GM18907 (cell line): Measurements from ENCODE around the gene TMEM144.

Experiments
- ATAC-seq: cut with Tn5 transposase; IDR thresholded peaks from one replicate; pipeline ENCODE4 v1.9.1; 2021; ENCODE audit warnings: mild to moderate bottlenecking, moderate library complexity; ENCODE audit not compliant: unreplicated experiment

Gene TMEM144

DNA sequence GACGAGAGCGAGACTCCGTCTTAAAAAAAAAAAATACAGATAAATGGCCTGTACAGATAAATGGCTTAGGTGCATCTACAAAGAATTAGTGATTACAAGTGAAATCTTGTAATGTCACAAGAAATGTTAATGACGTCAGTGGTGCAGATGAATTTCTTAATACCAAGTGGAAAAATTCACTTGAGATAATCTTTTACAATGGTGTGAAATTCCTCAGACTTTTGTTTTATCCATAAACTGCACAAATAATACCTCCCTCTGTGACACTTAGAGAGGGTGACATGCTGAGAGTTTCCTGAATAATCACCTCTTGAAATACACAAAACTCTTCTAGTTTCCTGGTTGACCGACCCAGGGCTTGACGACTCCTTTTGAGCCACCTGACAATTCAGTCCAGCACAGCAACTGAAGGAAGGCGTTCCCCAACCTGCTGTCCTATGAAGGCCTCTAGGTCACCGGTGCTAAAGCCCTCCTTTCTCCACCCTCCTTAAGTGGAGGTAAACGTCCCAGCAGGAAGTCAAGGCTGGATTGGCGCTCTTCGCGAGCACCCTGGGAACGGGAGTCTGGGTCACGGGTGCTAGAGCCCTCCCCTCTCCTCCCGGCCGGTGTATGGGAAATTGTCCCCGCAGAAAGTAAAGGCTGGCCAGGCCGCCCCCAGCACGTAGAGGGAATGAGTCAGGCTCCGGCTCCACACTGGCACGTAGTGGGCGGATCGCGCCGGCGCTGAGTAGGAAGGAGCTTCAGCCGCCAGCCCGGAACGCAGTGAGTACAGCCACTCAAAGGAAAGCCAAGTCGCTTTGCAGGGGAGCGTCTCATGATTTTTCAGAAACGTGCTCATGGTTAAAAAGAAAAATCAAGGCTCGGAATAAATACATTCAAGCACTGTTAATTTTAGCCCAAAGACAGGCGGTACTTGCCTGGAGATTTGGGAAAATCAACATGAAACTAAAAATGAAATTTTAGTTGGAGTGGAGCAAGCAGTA lies at the start of gene TMEM144:
Gene TMEM144 (plus strand): TSS at position 662 of the 983 bp plus-strand sequence. CDS start 2,182 bp downstream, outside the sequence.
- peak; percentile 98 for ATAC-seq

GRCh38 chr4:158161551-158162354 lies 48.5 kb upstream of the TMEM144 start:
- ATAC-seq: no peak

DNA sequence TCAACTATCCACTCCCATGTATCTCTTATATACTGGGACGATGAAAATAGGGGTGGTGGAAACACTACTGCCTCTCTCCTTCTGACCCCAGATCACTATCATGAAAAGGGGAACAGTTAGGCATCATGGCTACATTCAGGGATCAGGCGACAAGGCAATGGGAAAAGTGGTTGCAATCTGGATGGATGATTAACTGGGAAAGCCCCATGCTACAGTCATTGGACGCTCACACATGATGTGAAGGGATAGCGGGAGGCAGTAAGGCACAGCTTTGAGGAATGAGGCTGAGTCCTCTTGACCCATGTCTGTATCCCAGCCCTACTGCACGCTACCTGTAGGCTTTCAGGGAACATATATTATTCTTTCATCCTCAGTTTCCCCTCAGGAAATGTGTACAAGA lies 47.7 kb upstream of the TMEM144 start:
- ATAC-seq: no peak

GRCh38 chr4:158163941-158164767 lies 46.1 kb upstream of the TMEM144 start:
- ATAC-seq: no peak

DNA sequence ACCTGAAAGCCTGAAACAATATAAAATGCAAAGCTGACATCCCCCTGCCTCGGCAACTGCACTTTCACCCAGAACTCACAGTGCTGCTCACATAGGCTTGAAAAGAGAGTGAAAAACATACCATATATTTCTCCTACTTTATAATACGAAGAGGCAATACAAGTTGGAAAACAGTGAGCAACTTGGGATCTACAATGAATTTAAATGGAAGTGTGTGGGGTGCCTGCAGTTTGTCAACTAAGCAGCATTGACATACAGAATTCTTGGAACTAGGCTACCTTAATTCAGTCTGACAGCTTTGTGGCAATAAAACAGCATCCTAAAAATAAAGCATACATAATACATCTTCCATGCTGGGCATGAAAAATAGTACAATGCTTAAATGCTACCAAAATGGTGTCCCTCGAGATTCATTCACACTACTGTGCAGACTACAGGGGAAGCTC lies 45.5 kb upstream of the TMEM144 start:
- ATAC-seq: no peak

DNA sequence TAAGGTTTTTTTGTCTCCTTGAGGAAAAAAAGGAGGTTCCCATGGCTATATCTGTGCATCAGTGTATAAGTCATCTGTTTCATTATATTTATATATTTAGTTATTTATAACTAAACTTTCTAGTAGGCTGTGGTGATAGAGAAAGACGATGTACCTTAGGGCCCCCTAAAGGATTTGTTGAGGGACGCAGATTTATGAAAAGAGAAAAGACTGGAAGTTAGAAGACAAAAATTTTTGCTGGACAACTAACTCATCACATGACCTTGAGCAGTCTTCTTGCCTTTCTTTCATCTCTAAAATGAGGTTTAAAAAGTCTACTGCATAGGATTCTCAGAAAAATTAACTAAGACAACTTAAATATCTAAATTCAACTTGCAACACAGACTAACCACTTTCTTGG lies 43.6 kb upstream of the TMEM144 start:
- ATAC-seq: no peak

DNA sequence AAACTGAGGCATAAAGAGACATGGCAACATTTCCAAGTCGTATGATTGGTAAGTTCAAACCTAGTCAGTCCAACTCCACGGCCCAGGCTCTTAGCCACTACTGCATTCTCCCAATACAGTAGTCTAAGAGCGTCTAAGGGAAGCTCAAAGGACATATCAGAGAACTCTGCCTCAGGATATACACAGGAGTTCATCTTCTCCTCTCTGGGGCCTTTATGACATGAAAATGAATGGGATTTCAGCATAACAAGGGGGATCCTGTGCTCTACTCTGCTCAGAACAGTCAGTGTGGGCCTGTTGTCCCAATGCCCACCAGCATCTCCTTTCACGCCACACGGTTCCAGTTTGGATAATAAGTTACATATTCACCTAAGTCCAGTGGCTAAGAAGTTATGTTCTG lies 41.7 kb upstream of the TMEM144 start:
- ATAC-seq: no peak

DNA sequence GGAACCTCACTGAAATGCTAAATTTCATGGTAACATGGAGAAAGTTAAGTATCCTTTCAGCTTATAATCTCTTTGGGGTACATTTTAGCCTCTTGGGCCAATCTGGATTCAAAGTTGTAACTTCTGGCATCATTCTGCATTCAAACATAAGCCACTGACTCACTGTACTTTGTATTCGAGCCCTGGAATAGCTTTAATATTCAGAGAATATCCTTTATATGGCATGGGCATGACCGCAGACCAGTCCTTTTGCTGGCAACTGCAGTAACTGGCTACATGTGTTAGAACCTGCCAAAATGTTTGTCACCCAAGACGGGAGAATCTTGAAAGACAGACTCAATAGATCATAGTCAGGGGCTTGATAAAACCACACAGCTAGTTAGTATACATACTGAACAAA lies 40.8 kb upstream of the TMEM144 start:
- ATAC-seq: no peak

DNA sequence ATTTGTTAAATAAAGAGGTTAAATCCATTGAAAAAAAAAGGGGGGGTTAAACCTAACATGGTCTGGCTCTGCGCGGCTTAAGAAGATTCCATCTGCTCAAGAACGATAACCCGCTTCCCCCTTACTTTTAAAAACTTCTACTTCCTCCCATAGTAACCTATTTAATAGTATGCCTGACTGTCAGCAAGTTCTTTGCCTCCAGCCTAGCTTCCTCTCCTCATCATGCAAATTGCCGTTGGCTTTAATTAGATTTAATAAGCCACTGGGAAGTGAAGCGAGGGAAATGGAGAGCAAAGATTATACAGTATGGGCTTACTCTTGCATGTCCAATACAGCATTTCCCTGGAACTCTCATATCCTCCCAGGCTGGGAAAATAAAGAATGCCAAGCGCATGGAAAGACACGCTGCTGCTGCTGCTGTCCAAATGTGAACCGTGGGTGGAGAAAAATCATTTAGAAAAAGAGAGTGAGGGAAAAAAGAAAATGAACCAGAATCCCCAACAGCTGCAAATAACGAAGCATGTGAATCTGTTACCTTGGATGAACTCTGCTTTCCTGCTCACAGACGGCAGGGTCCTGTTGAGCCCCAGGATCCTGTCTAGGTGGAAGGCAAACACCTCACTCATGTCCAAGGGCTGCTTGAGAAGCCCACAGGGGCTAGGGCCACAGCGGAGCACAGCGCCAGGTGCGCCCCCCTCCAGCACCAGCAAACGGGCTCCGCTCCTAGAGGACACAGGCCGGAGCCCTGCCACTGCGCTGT lies 40.2 kb upstream of the TMEM144 start:
- no peak for ATAC-seq

DNA sequence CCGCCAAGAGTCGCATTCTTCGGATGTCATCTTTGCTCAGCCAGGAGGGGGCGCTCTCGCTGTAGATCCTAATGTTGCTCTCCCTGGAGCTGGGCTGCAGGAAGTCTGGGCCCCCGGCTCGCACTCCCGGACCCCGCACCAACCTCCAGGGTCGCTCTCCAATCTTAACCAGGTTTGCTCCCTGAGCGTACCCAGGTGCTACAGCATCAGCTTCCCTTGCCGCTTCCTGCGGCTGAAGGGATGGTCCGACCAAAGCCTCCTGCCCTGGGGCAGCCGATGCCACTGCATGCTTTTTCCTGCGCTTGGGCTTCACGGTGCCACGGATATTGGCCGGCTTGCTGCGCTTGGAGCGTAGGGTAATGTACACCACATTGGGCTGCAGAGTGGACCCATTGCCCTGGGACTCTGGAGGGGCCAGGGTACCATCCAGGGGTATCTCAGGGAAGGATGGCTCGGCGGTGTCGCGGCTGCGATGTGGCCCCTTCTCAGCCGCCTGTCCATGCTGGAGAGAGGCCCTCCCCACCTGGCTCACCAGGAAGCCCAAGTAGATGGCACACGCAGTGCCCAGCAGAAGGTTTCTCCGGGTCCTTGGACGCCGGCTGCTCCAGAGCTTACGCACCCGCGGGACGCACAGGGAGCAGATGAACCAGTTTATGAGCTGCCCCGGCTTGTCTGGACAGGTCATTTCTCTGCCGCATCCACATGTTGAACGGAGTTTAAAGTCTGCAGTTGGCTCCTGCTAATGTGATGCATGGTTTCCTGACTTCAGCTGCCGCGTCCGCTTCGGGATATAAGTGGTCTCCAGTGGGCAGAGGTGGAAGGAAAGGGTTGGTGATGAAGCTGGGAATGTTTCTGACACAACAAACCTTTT lies 39.4 kb upstream of the TMEM144 start:
- ATAC-seq: peak; percentile 36

DNA sequence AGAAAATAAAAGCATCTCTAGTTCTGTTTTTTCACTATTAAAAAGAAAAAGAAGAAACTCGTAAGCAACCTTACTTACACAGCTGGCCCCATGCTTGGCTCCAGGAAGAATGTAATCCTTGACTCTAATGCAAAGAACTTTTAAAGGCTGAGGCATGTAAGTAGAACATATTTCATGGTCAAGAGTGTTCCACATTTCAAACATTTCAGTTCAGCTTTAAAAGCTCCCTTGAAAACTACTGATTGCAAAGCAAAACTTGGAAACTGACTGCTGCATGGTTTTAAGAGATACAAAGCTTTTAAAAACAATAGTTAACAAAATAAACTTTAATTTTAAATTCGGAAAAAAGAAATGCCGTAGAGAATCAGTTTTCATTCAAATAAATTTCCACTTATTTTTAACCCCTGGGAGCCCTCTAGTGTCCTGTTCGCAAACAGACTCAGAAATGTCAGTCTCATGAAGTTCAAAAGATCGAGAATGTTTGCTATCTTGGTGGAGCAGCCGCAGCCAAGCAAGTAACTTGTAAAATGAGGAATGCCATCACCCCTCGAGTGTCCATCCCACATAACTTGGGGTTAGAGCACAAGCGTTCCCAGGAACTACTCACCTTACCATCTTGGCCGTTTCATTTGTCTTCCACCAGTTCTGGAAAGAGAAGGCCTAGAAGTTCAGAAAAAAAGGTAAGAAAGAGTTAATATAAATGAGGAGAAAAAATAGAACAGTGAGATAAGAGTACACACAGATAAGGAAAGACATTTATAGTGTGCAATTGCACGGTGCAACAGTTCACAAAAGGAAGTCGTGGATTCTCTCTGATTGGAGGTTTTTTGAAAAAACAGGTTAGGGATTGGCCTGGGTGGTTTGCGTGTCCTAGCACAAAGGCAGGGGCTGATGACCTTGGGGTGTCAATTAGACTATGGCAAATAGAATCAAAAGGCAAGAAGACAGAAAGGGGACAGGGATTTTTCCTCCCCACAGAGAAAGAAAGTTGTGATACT lies 37.7 kb upstream of the TMEM144 start, which contains the start of gene GASK1B:
Gene GASK1B (minus strand): TSS at position 765 of the 998 bp plus-strand sequence. CDS start 1,650 bp downstream, outside the sequence.
- peak; percentile 62 for ATAC-seq

GRCh38 chr4:158176108-158176507 lies 34.2 kb upstream of the TMEM144 start:
- ATAC-seq: no peak

GRCh38 chr4:158176776-158177175 lies 33.5 kb upstream of the TMEM144 start:
- ATAC-seq: no peak

DNA sequence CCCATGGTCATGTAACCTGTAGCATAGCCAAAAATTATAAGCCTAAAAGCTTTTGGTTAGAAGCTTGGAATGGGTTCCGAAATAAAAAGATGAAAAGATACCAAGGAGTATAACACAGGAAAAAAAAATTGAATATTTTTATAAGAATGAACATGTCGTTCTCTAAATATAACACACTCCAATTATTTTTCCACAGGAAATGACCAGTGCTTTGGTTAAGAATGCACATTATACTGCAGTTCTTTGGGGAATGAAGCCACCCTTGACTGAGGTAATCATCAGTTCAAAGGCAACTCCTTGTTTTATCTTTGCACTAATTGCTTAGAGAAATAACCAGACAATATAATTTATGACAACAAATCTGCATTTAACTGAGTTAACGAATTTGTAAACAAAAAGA lies 30.8 kb upstream of the TMEM144 start:
- no peak for ATAC-seq

DNA sequence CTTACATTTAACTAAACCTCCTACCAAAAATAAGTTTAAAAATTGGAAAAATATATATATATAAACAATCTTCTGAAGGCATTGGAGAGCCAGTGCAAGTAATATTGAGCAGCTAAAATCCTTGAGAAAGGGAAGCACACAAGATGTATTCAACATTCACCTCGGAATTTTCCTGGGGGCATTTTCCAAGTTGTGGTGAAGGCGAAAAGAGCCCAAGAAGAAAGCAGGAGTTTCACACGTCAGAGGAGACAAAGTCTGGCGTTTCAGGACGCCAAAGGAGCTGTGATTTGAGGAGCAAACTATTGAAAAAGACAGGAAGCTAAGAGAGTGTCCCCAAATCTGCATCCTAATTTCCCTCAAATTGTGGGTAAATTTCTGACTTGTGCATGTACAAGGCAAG lies 28.4 kb upstream of the TMEM144 start:
- no peak for ATAC-seq

- no peak for ATAC-seq
These were observed 27.6 kb upstream of the TMEM144 start for GRCh38 chr4:158182736-158183135.

GRCh38 chr4:158186815-158187214 lies 23.5 kb upstream of the TMEM144 start:
- no peak for ATAC-seq

DNA sequence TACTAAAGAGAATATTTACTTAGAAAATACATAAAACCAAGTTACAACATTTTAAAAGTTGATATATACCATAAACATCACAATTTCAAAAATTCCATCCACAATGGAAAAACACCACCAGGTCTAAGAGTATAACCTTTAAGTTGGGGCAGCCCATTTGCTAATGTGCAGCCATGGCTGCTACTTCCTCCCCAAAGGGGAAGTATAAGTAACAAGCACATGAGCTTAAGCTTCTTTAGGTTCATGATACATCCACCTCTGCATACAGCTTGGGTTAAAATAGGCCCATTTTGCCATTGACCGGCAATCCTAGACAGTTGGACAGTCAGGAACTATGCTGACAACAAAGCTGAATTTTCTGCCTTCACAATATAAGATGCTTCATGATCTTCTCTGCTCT lies 20.9 kb upstream of the TMEM144 start:
- ATAC-seq: no peak
